Measurements from ENCODE around the gene DLG5.

Gene DLG5

GRCh38 chr10:77850620-77851231, 75.8 kb downstream of the DLG5 start:
- peaks cover 11% of the 10 kb centered on the region for H3K4me1 ChIP-seq (ENCODE audit: control insufficient read depth, insufficient read depth, low read length)

GRCh38 chr10:77849039-77849664, 77.4 kb downstream of the DLG5 start:
- Histone ChIP-seq H3K9ac (ENCODE audit: low read length) (no peak overlapping the region), H3K4me3 (ENCODE audit: low read length) (no peak overlapping the region), H3K36me3 (ENCODE audit: control insufficient read depth, insufficient read depth, low read length) (peaks cover 14% of the 10 kb centered on the region), H3K27me3 (ENCODE audit: control insufficient read depth, insufficient read depth, low read length) (no peaks in the 10 kb centered on the region), H3K4me1 (ENCODE audit: control insufficient read depth, insufficient read depth, low read length) (peaks cover 21% of the 10 kb centered on the region), H3K27ac (ENCODE audit: low read depth, low read length) (no peak overlapping the region)

More at GRCh38 chr10:77850620-77851231, 75.8 kb downstream of the DLG5 start:
- H3K36me3 ChIP-seq (ENCODE audit: control insufficient read depth, insufficient read depth, low read length) = peaks cover 17% of the 10 kb centered on the region
- H3K27me3 ChIP-seq (ENCODE audit: control insufficient read depth, insufficient read depth, low read length) = no peaks in the 10 kb centered on the region
- no peak overlapping the region for H3K27ac ChIP-seq (ENCODE audit: low read depth, low read length)
- H3K4me3 ChIP-seq (ENCODE audit: low read length) = no peak overlapping the region
- no peak overlapping the region for H3K9ac ChIP-seq (ENCODE audit: low read length)

- Histone ChIP-seq H3K27ac (ENCODE audit: low read depth, low read length) (peak overlapping the region; percentile 90), H3K4me1 (ENCODE audit: control insufficient read depth, insufficient read depth, low read length) (peaks cover 28% of the 10 kb centered on the region), H3K9ac (ENCODE audit: low read length) (no peak overlapping the region), H3K4me3 (ENCODE audit: low read length) (no peak overlapping the region), H3K27me3 (ENCODE audit: control insufficient read depth, insufficient read depth, low read length) (no peaks in the 10 kb centered on the region), H3K36me3 (ENCODE audit: control insufficient read depth, insufficient read depth, low read length) (peaks cover 14% of the 10 kb centered on the region)
Observed at GRCh38 chr10:77846718-77847311, 79.7 kb downstream of the DLG5 start.

- Histone ChIP-seq H3K4me1 (ENCODE audit: control insufficient read depth, insufficient read depth, low read length) (peaks cover 28% of the 10 kb centered on the region), H3K27ac (ENCODE audit: low read depth, low read length) (peak overlapping the region; percentile 69), H3K36me3 (ENCODE audit: control insufficient read depth, insufficient read depth, low read length) (peaks cover 16% of the 10 kb centered on the region), H3K4me3 (ENCODE audit: low read length) (no peak overlapping the region), H3K9ac (ENCODE audit: low read length) (no peak overlapping the region), H3K27me3 (ENCODE audit: control insufficient read depth, insufficient read depth, low read length) (no peaks in the 10 kb centered on the region)
Observed at GRCh38 chr10:77845451-77845850, 81.1 kb downstream of the DLG5 start.

- Histone ChIP-seq H3K4me1 (ENCODE audit: control insufficient read depth, insufficient read depth, low read length) (peaks cover 28% of the 10 kb centered on the region), H3K36me3 (ENCODE audit: control insufficient read depth, insufficient read depth, low read length) (peaks cover 16% of the 10 kb centered on the region), H3K27me3 (ENCODE audit: control insufficient read depth, insufficient read depth, low read length) (no peaks in the 10 kb centered on the region), H3K9ac (ENCODE audit: low read length) (no peak overlapping the region), H3K27ac (ENCODE audit: low read depth, low read length) (peak overlapping the region; percentile 69), H3K4me3 (ENCODE audit: low read length) (no peak overlapping the region)
Observed at GRCh38 chr10:77844713-77845445, 81.7 kb downstream of the DLG5 start.

- Histone ChIP-seq H3K36me3 (ENCODE audit: control insufficient read depth, insufficient read depth, low read length) (peaks cover 16% of the 10 kb centered on the region), H3K4me3 (ENCODE audit: low read length) (no peak overlapping the region), H3K4me1 (ENCODE audit: control insufficient read depth, insufficient read depth, low read length) (peaks cover 28% of the 10 kb centered on the region), H3K27me3 (ENCODE audit: control insufficient read depth, insufficient read depth, low read length) (no peaks in the 10 kb centered on the region), H3K9ac (ENCODE audit: low read length) (no peak overlapping the region), H3K27ac (ENCODE audit: low read depth, low read length) (peak overlapping the region; percentile 69)
Observed at GRCh38 chr10:77844177-77844576, 82.4 kb downstream of the DLG5 start.

- H3K27ac ChIP-seq (ENCODE audit: low read depth, low read length) = peak overlapping the region; percentile 69
- peaks cover 16% of the 10 kb centered on the region for H3K36me3 ChIP-seq (ENCODE audit: control insufficient read depth, insufficient read depth, low read length)
Observed at GRCh38 chr10:77843264-77843663, 83.3 kb downstream of the DLG5 start.

GRCh38 chr10:77842652-77843212, 83.8 kb downstream of the DLG5 start:
- Histone ChIP-seq H3K4me3 (ENCODE audit: low read length) (no peak overlapping the region), H3K27ac (ENCODE audit: low read depth, low read length) (peak overlapping the region; percentile 69), H3K9ac (ENCODE audit: low read length) (no peak overlapping the region), H3K36me3 (ENCODE audit: control insufficient read depth, insufficient read depth, low read length) (peaks cover 16% of the 10 kb centered on the region), H3K4me1 (ENCODE audit: control insufficient read depth, insufficient read depth, low read length) (peaks cover 39% of the 10 kb centered on the region), H3K27me3 (ENCODE audit: control insufficient read depth, insufficient read depth, low read length) (no peaks in the 10 kb centered on the region)

More at GRCh38 chr10:77843264-77843663, 83.3 kb downstream of the DLG5 start:
- Histone ChIP-seq H3K4me3 (ENCODE audit: low read length) (no peak overlapping the region), H3K9ac (ENCODE audit: low read length) (no peak overlapping the region), H3K4me1 (ENCODE audit: control insufficient read depth, insufficient read depth, low read length) (peaks cover 33% of the 10 kb centered on the region), H3K27me3 (ENCODE audit: control insufficient read depth, insufficient read depth, low read length) (no peaks in the 10 kb centered on the region)

DNA sequence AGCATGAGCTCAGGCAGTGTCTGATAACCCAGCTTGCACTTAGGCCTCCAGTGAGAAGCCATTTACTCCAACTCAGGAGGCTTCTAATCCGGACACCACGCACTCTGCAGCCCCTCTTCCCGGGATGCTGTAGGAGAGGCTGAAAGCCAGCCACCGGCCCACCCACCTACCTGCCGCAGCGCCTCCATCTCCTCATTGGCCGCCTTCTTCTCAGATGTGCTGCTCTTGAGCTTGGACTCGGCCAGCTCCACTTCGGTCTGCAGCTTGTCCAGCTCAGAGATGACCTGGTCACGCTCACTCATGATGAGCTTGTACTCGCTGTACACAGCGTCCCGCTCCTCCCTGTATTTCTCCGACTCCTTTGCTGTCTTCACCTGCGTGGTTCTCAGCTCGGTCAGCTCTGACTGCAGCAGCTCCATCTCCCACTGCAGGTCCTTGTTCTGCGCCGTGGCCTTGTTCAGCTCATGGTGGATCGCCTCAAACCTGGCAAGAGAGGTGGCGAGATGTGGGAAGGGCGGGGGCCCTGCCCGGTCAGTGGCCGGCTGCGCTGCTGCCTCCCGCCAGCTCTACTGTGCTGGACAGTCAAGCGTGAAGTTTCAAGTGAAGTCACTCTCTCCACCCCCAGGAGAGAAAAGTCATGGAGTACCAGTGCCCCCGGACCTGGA, 84.7 kb downstream of the DLG5 start:
- H3K4me1 ChIP-seq (ENCODE audit: control insufficient read depth, insufficient read depth, low read length) = peaks cover 38% of the 10 kb centered on the region
- no peak overlapping the region for H3K27ac ChIP-seq (ENCODE audit: low read depth, low read length)
- H3K4me3 ChIP-seq (ENCODE audit: low read length) = no peak overlapping the region
- no peaks in the 10 kb centered on the region for H3K27me3 ChIP-seq (ENCODE audit: control insufficient read depth, insufficient read depth, low read length)
- H3K9ac ChIP-seq (ENCODE audit: low read length) = no peak overlapping the region
- peaks cover 16% of the 10 kb centered on the region for H3K36me3 ChIP-seq (ENCODE audit: control insufficient read depth, insufficient read depth, low read length)

- Histone ChIP-seq H3K36me3 (ENCODE audit: control insufficient read depth, insufficient read depth, low read length) (peaks cover 17% of the 10 kb centered on the region), H3K4me3 (ENCODE audit: low read length) (no peak overlapping the region), H3K9ac (ENCODE audit: low read length) (no peak overlapping the region), H3K27me3 (ENCODE audit: control insufficient read depth, insufficient read depth, low read length) (no peaks in the 10 kb centered on the region), H3K4me1 (ENCODE audit: control insufficient read depth, insufficient read depth, low read length) (peaks cover 32% of the 10 kb centered on the region), H3K27ac (ENCODE audit: low read depth, low read length) (no peak overlapping the region)
Observed at GRCh38 chr10:77840636-77841035, 85.9 kb downstream of the DLG5 start.

DNA sequence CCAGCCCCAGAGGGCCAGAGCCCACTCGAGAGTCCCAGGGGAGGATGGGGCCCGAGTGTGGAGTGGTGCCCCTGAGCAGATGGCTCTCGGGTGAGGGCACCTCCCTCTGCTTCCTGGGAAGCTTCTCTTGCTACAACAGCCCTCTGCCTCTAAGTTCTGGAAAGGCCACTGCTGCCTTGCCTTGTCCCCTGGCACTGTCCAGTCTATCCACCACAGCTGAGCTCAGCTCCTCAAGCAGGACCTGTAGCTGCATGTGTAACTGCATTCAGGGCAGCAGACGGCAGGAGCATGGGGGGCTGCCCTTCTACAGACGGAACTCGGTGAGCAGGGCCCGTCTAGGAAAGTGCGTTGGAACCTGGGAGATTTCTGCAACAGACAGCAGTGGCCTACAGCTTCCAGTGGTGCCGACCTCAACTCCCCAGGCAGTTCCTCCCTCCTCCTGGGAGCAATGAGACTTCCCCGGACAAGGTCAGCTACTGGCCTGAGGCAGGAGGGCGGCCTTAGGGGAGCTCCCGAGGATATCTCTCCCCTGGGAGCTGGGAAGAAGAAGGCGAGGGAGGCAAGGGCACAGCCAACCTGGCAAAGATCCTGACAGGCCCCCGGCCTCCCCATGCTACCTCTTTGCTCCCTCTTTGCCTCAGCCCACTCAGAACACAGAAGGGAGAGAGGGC, 88.5 kb downstream of the DLG5 start:
- Histone ChIP-seq H3K27ac (ENCODE audit: low read depth, low read length) (peak overlapping the region; percentile 84), H3K4me3 (ENCODE audit: low read length) (no peak overlapping the region), H3K36me3 (ENCODE audit: control insufficient read depth, insufficient read depth, low read length) (peaks cover 28% of the 10 kb centered on the region)

More for the DNA sequence above, 88.5 kb downstream of the DLG5 start:
- peaks cover 15% of the 10 kb centered on the region for H3K4me1 ChIP-seq (ENCODE audit: control insufficient read depth, insufficient read depth, low read length)
- H3K27me3 ChIP-seq (ENCODE audit: control insufficient read depth, insufficient read depth, low read length) = no peaks in the 10 kb centered on the region
- no peak overlapping the region for H3K9ac ChIP-seq (ENCODE audit: low read length)

Measured in rectal smooth muscle tissue (tissue), 1 donor.